Measurements from ENCODE around the gene KLK11. TPM values are rescaled to one million over a fixed set of nuclear protein-coding genes. Genes with fewer than 3 reads are reported as not detected.

KLK11 gene
- total RNA-seq, 4 donors from 2014 or later, result 1.3 TPM; not detected in 3

GRCh38 chr19:51044327-51044726, 17.9 kb upstream of the KLK11 start:
- peaks cover 0 to 4% (median 0%) of the 10 kb centered on the region in 4 donors for H3K9me3 ChIP-seq
- TF ChIP-seq POLR2A (IDR thresholded peaks at IDR 0.05) (no peak), EP300 (IDR thresholded peaks at IDR 0.05) (no peak)
- TF ChIP-seq, protein P1, sequence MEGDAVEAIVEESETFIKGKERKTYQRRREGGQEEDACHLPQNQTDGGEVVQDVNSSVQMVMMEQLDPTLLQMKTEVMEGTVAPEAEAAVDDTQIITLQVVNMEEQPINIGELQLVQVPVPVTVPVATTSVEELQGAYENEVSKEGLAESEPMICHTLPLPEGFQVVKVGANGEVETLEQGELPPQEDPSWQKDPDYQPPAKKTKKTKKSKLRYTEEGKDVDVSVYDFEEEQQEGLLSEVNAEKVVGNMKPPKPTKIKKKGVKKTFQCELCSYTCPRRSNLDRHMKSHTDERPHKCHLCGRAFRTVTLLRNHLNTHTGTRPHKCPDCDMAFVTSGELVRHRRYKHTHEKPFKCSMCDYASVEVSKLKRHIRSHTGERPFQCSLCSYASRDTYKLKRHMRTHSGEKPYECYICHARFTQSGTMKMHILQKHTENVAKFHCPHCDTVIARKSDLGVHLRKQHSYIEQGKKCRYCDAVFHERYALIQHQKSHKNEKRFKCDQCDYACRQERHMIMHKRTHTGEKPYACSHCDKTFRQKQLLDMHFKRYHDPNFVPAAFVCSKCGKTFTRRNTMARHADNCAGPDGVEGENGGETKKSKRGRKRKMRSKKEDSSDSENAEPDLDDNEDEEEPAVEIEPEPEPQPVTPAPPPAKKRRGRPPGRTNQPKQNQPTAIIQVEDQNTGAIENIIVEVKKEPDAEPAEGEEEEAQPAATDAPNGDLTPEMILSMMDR (IDR thresholded peaks at IDR 0.05), result no peak
- H3K36me3 ChIP-seq, result no peaks in the 10 kb centered on the region
- no peak for DNase-seq (ENCODE audit: low spot score in 2 of 2)
- WGBS, 2 donors, result 77 to 79% methylated on average over 11 of the region's 11 CpGs
- no peak overlapping the region for H3K4me3 ChIP-seq
- no peak overlapping the region for H3K27ac ChIP-seq
- no peaks in the 10 kb centered on the region for H3K4me1 ChIP-seq
- H3K27me3 ChIP-seq, result no peaks in the 10 kb centered on the region

DNA sequence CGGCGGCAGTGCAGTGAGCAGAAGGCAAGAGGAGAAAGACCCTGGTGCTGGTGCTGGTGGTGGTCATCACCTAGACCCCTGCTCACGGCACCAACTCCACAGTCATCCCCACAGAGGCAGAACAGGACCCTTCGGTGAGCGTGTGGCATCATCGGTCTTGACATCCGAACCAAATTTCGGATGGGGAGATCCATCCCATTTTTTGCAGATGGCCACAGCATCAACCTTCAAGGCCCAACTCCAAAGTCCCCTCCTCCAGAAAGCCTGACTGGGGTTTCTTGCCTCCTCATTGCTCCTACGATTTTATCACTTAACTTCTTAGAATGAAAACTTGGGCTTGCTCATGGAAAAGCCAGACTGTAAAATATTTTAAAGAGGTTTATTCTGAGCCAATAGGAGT, 17.1 kb upstream of the KLK11 start:
- Histone ChIP-seq H3K27me3 (no peaks in the 10 kb centered on the region), H3K4me1 (no peaks in the 10 kb centered on the region), H3K36me3 (no peaks in the 10 kb centered on the region), H3K4me3 (no peak overlapping the region), H3K27ac (no peak overlapping the region), H3K9me3 (no peaks in the 10 kb centered on the region)
- 77 to 79% methylated on average over 9 of the region's 9 CpGs for WGBS, 2 donors
- TF ChIP-seq POLR2A (IDR thresholded peaks at IDR 0.05), result no peak
- TF ChIP-seq, protein P1 (IDR thresholded peaks at IDR 0.05), result no peak
- TF ChIP-seq EP300 (IDR thresholded peaks at IDR 0.05), result no peak
- DNase-seq (ENCODE audit: low spot score in 2 of 2), result no peak

DNA sequence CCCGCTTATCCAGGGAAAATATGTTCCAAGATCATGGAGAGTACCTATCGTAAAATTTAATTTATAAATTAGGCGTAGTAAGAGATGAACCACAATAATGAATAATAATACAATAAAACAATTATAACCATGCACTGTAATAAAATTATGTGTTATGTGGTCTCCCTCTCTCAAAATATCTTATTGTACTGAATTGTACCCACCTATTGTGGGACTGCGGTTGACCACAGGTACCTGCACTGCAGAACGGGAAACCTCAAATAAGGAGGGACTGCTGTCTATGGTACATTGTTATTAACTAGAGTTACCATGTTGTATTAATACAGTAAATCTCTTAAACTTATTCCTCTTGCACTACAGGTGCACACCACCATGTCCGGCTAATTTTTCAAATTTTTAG, 13.7 kb upstream of the KLK11 start:
- H3K27me3 ChIP-seq, result no peaks in the 10 kb centered on the region
- no peak overlapping the region for H3K4me3 ChIP-seq
- TF ChIP-seq POLR2A (IDR thresholded peaks at IDR 0.05), result no peak
- no peak for TF ChIP-seq EP300 (IDR thresholded peaks at IDR 0.05)
- TF ChIP-seq, protein P1 (IDR thresholded peaks at IDR 0.05), result no peak
- no peak overlapping the region for H3K27ac ChIP-seq
- DNase-seq (ENCODE audit: low spot score in 2 of 2), result no peak
- WGBS, 2 donors, result 91 to 95% methylated on average over 6 of the region's 6 CpGs
- H3K36me3 ChIP-seq, result no peaks in the 10 kb centered on the region
- H3K4me1 ChIP-seq, result no peaks in the 10 kb centered on the region
- no peaks in the 10 kb centered on the region for H3K9me3 ChIP-seq

DNA sequence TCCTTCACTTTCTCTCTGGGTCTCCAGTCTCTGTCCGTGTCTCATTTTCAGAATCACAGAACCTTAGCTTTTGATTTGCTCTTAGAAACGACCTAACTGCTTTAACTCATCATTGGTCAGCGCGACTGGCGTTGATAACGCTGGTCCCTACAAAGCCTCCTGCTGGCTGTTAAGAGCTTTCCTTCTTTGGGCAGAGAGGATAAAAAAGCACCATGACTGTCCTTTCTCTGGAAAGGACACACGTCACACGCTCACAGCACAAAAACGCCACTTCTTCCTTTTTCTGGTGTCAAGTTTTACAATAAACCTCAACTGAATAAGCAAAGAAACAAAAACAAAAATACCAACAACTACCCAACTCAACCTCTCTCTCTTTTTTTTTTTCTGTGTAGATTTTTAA, 10.1 kb upstream of the KLK11 start:
- 44 to 46% methylated on average over 9 of the region's 9 CpGs for WGBS, 2 donors
- no peak for TF ChIP-seq POLR2A (IDR thresholded peaks at IDR 0.05)
- TF ChIP-seq, protein P1 (IDR thresholded peaks at IDR 0.05), result no peak
- no peak for TF ChIP-seq EP300 (IDR thresholded peaks at IDR 0.05)
- Histone ChIP-seq H3K9me3 (peaks cover 0 to 3% (median 0%) of the 10 kb centered on the region in 4 donors), H3K27ac (no peak overlapping the region), H3K36me3 (no peaks in the 10 kb centered on the region), H3K4me3 (no peak overlapping the region), H3K4me1 (no peaks in the 10 kb centered on the region), H3K27me3 (peaks cover 0 to 4% of the 10 kb centered on the region in 2 donors)
- DNase-seq (ENCODE audit: low spot score in 2 of 2), result no peak

DNA sequence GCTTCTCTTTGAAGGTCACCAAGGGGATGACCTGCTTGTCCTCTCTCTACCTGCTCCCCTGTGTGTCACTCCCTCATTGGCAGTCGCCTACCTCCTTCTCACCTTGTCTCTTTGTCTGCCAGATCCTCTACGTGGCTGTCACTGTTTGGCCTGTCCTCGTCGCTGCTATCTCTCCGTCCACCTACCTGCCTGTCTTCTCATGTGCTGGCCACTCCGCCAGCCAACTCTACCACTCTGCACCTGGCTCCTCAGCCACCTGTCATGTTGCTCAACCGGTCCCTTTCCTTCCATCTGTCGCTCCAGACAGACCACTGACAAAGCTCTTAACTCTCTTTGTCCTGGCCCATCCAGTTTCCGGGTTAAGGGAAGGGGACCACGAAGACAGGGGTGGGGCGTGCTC, 8.3 kb upstream of the KLK11 start, which contains the start of gene KLK12:
KLK12 (minus strand) TSS at position 299 of the 400 bp plus-strand sequence. CDS start 381 bp downstream, outside the sequence.
- 50 to 51% methylated on average over 11 of the region's 11 CpGs for WGBS, 2 donors
- no peak for DNase-seq (ENCODE audit: low spot score in 2 of 2)
- H3K4me3 ChIP-seq, result no peak within 1 kb of the TSS
- peaks cover 0 to 4% of the 10 kb centered on the region in 2 donors for H3K27me3 ChIP-seq
- no peaks in the 10 kb centered on the region for H3K36me3 ChIP-seq
- no peaks in the 10 kb centered on the region for H3K4me1 ChIP-seq
- H3K27ac ChIP-seq, result no peak within 1 kb of the TSS
- peaks cover 0 to 3% (median 0%) of the 10 kb centered on the region in 4 donors for H3K9me3 ChIP-seq
- no peak for TF ChIP-seq POLR2A (IDR thresholded peaks at IDR 0.05)
- TF ChIP-seq, protein P1 (IDR thresholded peaks at IDR 0.05), result no peak
- no peak for TF ChIP-seq EP300 (IDR thresholded peaks at IDR 0.05)

Measured in tibial nerve (tissue), 4 donors.